Transverse colon (tissue), 4 donors: ENCODE results near the gene POU4F1. TPM values are rescaled to one million over a fixed set of nuclear protein-coding genes. Genes with fewer than 3 reads are reported as not detected.

Experiments
- DNase-seq: peaks from one replicate; pipeline ENCODE4 v3.0.0-alpha.2; 2019
- H3K27ac ChIP-seq, 4 donors: fragments of 200-600 bp; sonication (generic); 2 replicates each; pipeline ENCODE4 v1.5.1; 2016 to 2018; ENCODE audit warnings: inconsistent platforms in 4 of 4
- H3K27me3 ChIP-seq: fragments of 200-600 bp; sonication (generic); 2 replicates; pipeline ENCODE4 v1.5.1; 2017; ENCODE audit warnings: inconsistent platforms
- H3K36me3 ChIP-seq, 4 donors: fragments of 200-600 bp; sonication (generic); 2 replicates each; pipeline ENCODE4 v1.5.1; 2017 to 2019; ENCODE audit warnings: inconsistent platforms in 4 of 4
- H3K4me1 ChIP-seq, 4 donors: fragments of 200-600 bp; sonication (generic); 2 replicates each; pipeline ENCODE4 v1.5.1; 2017 to 2020; ENCODE audit warnings: inconsistent platforms in 4 of 4
- H3K4me3 ChIP-seq, 4 donors: fragments of 200-600 bp; sonication (generic); 1 replicate in 1 of 4; 2 replicates in 3 of 4; pipeline versions ENCODE4 v1.5.1 to v1.6.1; 2017 to 2019; ENCODE audit warnings: inconsistent platforms in 4 of 4
- H3K9me3 ChIP-seq, 2 donors: fragments of 200-600 bp; sonication (generic); 2 replicates each; pipeline ENCODE4 v1.5.1; 2017 to 2019; ENCODE audit warnings: inconsistent platforms in 2 of 2
- EP300 ChIP-seq: sonication (generic); formaldehyde crosslinking; IDR thresholded peaks from one replicate; pipeline ENCODE4 v1.6.1; 2017; ENCODE audit warnings: antibody characterized with exemption, low read depth
- POLR2A ChIP-seq: fragments of 450-650 bp; IDR thresholded peaks from one replicate; pipeline ENCODE4 v1.6.1; 2016; ENCODE audit warnings: antibody characterized with exemption, mild to moderate bottlenecking, moderate library complexity
- POLR2AphosphoS5 ChIP-seq, 3 donors: sonication (generic); formaldehyde crosslinking; IDR thresholded peaks; one replicate each; pipeline ENCODE4 v1.6.1; 2016; ENCODE audit warnings: antibody characterized with exemption in 3 of 3
- WGBS, 2 donors: methylation state at CpG; one replicate each; pipeline ENCODE4 v1.1.5; 2018; ENCODE audit warnings: low coverage in 1 of 2; 5-methylcytosine and 5-hydroxymethylcytosine counted together
- in situ Hi-C, 4 donors: fragments of 200-750 bp; cut with MboI; loops; one replicate each; pipeline versions ENCODE4 v1.15.0 to v1.15.1; 2017; ENCODE audit warnings: low sequenced_read_pairs in 3 of 4, low pct_ligation_motif_present in 1 of 4, low pct_unique_long_range_greater_than_20kb in 1 of 4
- intact Hi-C: fragments of 100-400 bp; cut with DNase I; formaldehyde crosslinking; loops from one replicate; pipeline ENCODE4 v1.15.1; 2023; ENCODE audit warnings: low total_unique reads
- total RNA-seq, 4 donors: library from RNA; depleted of rRNA; stranded (reverse); fragments of >200 nt; gene quantifications; one replicate each; pipeline ENCODE4 v1.1.0, GENCODE V29; 2016
- TF ChIP-seq, protein P1 (sequence below), 5 experiments: fragments of 200-600 bp in 3 of 5; fragments of 450-650 bp in 2 of 5; sonication (generic) in 3 of 5; IDR thresholded peaks; 1 replicate in 2 of 5; 2 replicates in 3 of 5; pipeline ENCODE4 v1.5.1; 2016 to 2017; ENCODE audit warnings: antibody characterized with exemption in 5 of 5, inconsistent platforms in 3 of 5, mild to moderate bottlenecking in 2 of 5, moderate library complexity in 1 of 5

The POU4F1 gene
- total RNA-seq, 4 donors from 2014 or later, result not detected

DNA sequence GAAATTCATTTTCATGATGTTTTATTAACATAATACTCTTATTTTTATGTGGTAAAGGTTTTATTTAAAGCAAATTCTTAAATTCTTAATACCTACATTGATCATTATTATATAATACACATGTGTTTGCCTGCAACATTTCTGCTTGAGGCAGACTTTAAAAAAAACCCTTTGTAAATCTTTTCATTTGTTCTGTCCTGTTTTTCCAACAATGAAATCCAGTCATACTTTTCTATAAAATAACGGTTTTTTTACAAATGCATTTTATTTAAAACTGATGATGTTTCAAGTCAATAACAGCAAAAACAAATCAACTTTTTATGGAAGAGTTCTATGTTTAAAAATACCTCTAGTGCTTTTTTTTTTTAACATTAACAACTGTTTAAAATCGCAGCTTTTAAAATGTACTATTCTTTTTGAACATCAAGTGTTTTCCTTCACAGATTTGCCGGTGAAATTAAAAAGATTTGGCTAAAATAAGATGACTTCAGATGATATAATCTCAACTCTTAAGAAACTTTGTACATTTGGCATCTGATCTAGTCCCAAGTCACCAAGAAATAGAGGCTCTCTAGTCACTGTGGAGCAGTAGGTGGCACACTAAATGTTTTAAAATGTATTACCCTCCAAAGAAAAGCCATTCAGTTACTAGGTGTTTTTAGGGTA is 5.1 kb downstream of the POU4F1 start:
- in situ Hi-C loops (no loop called here), intact Hi-C loops (no loop called here)
- H3K4me3 ChIP-seq, result no peak overlapping the region
- no peak overlapping the region for H3K27ac ChIP-seq
- TF ChIP-seq, protein P1, sequence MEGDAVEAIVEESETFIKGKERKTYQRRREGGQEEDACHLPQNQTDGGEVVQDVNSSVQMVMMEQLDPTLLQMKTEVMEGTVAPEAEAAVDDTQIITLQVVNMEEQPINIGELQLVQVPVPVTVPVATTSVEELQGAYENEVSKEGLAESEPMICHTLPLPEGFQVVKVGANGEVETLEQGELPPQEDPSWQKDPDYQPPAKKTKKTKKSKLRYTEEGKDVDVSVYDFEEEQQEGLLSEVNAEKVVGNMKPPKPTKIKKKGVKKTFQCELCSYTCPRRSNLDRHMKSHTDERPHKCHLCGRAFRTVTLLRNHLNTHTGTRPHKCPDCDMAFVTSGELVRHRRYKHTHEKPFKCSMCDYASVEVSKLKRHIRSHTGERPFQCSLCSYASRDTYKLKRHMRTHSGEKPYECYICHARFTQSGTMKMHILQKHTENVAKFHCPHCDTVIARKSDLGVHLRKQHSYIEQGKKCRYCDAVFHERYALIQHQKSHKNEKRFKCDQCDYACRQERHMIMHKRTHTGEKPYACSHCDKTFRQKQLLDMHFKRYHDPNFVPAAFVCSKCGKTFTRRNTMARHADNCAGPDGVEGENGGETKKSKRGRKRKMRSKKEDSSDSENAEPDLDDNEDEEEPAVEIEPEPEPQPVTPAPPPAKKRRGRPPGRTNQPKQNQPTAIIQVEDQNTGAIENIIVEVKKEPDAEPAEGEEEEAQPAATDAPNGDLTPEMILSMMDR (IDR thresholded peaks at IDR 0.05), result no peak
- TF ChIP-seq POLR2A (no peak), POLR2AphosphoS5 (IDR thresholded peaks at IDR 0.05) (no peak), EP300 (no peak)
- H3K27me3 ChIP-seq, result peaks cover 96% of the 10 kb centered on the region
- H3K36me3 ChIP-seq, result no peaks in the 10 kb centered on the region
- WGBS, 2 donors, result 14 to 16% methylated on average over 3 of the region's 3 CpGs
- no peaks in the 10 kb centered on the region for H3K9me3 ChIP-seq
- DNase-seq, result no peak
- H3K4me1 ChIP-seq, result peaks cover 11 to 37% (median 31%) of the 10 kb centered on the region in 4 donors

DNA sequence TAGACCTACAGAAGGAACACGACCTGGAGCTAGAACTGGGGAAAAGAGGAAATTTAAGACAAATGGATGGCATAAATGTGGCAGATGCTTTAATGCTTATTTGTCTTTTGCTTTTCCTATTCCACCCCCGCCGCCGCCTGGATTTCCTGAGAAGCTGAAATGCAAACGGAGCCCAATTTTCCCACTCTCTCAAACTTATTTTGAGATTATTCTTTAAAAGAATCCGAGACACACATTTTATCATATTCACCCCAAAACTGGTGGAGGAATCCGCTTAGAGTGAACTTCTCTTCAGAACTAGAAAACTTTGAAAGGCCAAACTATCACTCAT is 5.8 kb downstream of the POU4F1 start:
- H3K27ac ChIP-seq, result no peak overlapping the region
- DNase-seq, result no peak
- TF ChIP-seq POLR2A (no peak), EP300 (no peak), POLR2AphosphoS5 (IDR thresholded peaks at IDR 0.05) (no peak)
- TF ChIP-seq, protein P1 (IDR thresholded peaks at IDR 0.05), result no peak
- H3K36me3 ChIP-seq, result no peaks in the 10 kb centered on the region
- H3K9me3 ChIP-seq, result no peaks in the 10 kb centered on the region
- peaks cover 96% of the 10 kb centered on the region for H3K27me3 ChIP-seq
- 20 to 30% methylated on average over 7 of the region's 7 CpGs for WGBS, 2 donors
- peaks cover 5 to 31% (median 24%) of the 10 kb centered on the region in 4 donors for H3K4me1 ChIP-seq
- intact Hi-C loops (no loop called here), in situ Hi-C loops (no loop called here)
- H3K4me3 ChIP-seq, result no peak overlapping the region

DNA sequence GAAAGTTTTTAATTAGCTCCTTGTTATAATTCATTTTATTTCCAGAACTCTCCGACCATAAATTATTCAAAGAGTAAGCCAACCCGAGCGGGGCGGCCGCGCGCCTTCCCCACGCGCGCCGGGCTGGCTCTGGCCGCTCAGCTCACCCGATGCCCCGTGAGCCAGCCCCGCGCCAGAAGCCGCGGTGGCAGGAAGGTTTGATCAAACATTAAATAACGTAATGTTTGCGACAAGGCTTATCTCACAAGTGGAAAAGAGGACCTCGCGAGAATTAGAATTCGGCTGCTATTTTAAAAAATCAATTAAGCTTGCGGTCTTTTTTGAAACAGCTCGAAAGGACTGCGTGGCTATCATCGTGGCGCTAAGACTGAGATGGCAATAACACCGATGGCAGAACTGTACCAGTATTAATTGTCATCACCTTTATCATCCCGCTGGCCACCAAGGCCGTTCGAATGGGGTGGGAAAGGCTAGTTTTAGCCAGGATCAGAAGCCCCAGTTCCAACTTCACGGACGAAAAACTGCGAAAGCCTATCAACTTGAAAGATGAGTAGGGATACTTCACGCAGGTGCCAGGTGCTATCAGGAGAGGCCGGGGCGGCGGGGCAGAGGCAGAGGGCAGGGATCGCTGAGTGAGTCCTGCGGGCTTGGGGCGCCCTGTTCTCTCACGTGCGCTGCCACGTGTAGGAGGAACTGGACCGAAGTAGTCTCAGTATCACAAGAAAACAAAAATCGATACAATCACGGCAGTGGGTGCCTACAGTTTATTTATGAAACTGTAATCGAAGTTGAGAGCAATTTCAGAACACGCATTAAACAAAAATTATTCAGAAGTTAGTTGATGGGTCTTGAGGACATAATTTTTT is 6.4 kb downstream of the POU4F1 start:
- H3K4me3 ChIP-seq, result peak overlapping the region in 1 of 4 donors; percentile 32
- 7 to 16% methylated on average over 27 to 49 of the region's 50 CpGs for WGBS, 2 donors
- in situ Hi-C loops (no loop called here), intact Hi-C loops (no loop called here)
- H3K27ac ChIP-seq, result no peak overlapping the region
- H3K4me1 ChIP-seq, result peaks cover 3 to 27% (median 21%) of the 10 kb centered on the region in 4 donors
- H3K9me3 ChIP-seq, result no peaks in the 10 kb centered on the region
- DNase-seq, result no peak
- TF ChIP-seq POLR2A (no peak), EP300 (no peak), POLR2AphosphoS5 (IDR thresholded peaks at IDR 0.05) (no peak)
- TF ChIP-seq, protein P1 (IDR thresholded peaks at IDR 0.05), result no peak
- peaks cover 98% of the 10 kb centered on the region for H3K27me3 ChIP-seq
- H3K36me3 ChIP-seq, result no peaks in the 10 kb centered on the region

DNA sequence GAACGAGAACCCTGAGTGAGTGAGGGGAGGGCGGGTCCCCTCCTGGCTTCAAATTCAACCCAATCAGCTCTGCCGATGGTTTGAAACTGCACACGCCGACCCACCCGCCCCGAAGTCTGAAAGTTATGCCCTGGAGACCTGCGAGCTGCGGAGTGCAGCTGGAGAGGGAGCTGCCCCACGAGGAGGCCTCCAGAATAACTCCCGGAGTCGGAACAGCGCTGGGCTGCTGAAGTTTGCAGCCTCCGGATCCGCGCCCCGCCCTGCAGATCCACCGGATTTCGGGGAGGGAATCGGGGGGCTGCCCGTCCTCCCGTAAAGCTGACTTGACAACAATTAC is 7.0 kb downstream of the POU4F1 start:
- H3K4me1 ChIP-seq, result peaks cover 3 to 23% (median 18%) of the 10 kb centered on the region in 4 donors
- H3K36me3 ChIP-seq, result no peaks in the 10 kb centered on the region
- DNase-seq, result no peak
- intact Hi-C loops (no loop called here), in situ Hi-C loops (no loop called here)
- H3K27me3 ChIP-seq, result peaks cover 100% of the 10 kb centered on the region
- WGBS, 2 donors, result 3 to 10% methylated on average over 5 to 22 of the region's 22 CpGs
- H3K9me3 ChIP-seq, result no peaks in the 10 kb centered on the region
- TF ChIP-seq POLR2A (no peak), EP300 (no peak), POLR2AphosphoS5 (IDR thresholded peaks at IDR 0.05) (no peak)
- TF ChIP-seq, protein P1 (IDR thresholded peaks at IDR 0.05), result no peak
- peak overlapping the region in 1 of 4 donors; percentile 32 for H3K4me3 ChIP-seq
- H3K27ac ChIP-seq, result no peak overlapping the region
